ENCODE measurements around the gene HDHD2. TPM values are rescaled to one million over a fixed set of nuclear protein-coding genes. Genes with fewer than 3 reads are reported as not detected.
"Not testable (repeated sequence)": the region's sequence is repeated elsewhere in the genome, so short reads cannot be mapped to it uniquely, and the experiment has no call there.

Gene HDHD2, protein sequence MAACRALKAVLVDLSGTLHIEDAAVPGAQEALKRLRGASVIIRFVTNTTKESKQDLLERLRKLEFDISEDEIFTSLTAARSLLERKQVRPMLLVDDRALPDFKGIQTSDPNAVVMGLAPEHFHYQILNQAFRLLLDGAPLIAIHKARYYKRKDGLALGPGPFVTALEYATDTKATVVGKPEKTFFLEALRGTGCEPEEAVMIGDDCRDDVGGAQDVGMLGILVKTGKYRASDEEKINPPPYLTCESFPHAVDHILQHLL
- total RNA-seq = 10 to 100 TPM; 32.6 to 33.4 TPM

GRCh38 chr18:47150029-47150823, at the start of gene HDHD2:
TSS of gene HDHD2 (minus strand) at chr18:47150500. CDS start at chr18:47136439, 14,061 bp downstream.
- Mint-ChIP-seq H3K4me3 (peak within 1 kb of the TSS; percentile 97), H3K27ac (peak within 1 kb of the TSS; percentile 95), H3K36me3 (peaks cover 8% of the 10 kb centered on the region), H3K9me3 (ENCODE audit: low read depth) (no peaks in the 10 kb centered on the region), H3K27me3 (no peaks in the 10 kb centered on the region), H3K4me1 (peaks cover 29% of the 10 kb centered on the region)
- DNase-seq = peak; percentile 85
- ATAC-seq = peak; percentile 92
- CTCF ChIA-PET = interaction anchor here (0.8 to 1.7 kb wide), 7 partner anchors 14 to 50 kb away, joined by 3 to 5 read pairs (median 3); no protein-coding TSS in a partner anchor

- H3K9me3 Mint-ChIP-seq (ENCODE audit: low read depth); H3K36me3 Mint-ChIP-seq; CTCF ChIA-PET; DNase-seq; H3K4me1 Mint-ChIP-seq; ATAC-seq; H3K4me3 Mint-ChIP-seq; H3K27ac Mint-ChIP-seq: not testable (repeated sequence)
- peaks cover 30% of the 10 kb centered on the region for H3K27me3 Mint-ChIP-seq
Observed at GRCh38 chr18:47195961-47196360, 45.7 kb upstream of the HDHD2 start.

DNA sequence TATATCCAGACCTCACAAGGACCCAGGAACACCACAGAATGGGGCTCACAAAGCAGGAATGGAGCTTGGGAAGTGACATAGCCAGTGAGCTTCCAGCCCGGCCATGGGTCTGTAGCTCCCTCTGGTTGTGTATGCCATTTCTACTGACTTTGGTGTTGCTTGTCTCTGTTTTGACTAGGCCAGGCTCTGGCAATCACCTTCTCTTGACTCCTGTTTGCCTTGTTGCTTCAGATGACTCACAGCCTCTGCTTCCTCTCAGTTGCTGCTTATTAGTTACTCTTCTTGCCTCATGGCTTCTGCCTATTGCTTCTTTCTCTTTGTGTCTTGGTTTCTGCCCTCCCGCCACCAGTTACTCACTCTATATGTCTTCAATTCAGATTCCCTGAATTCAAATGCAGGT, 41.7 kb upstream of the HDHD2 start:
- no peaks in the 10 kb centered on the region for H3K4me1 Mint-ChIP-seq
- CTCF ChIA-PET = interaction anchor here (1.5 kb wide), 1 partner anchor 830 kb away, joined by 3 read pairs; no protein-coding TSS in a partner anchor
- H3K27me3 Mint-ChIP-seq = peaks cover 20% of the 10 kb centered on the region
- H3K36me3 Mint-ChIP-seq = no peaks in the 10 kb centered on the region
- no peak overlapping the region for H3K27ac Mint-ChIP-seq
- DNase-seq = no peak
- no peak overlapping the region for H3K4me3 Mint-ChIP-seq
- H3K9me3 Mint-ChIP-seq (ENCODE audit: low read depth) = no peaks in the 10 kb centered on the region
- no peak for ATAC-seq

GRCh38 chr18:47187721-47188120, 37.4 kb upstream of the HDHD2 start:
- CTCF ChIA-PET = interaction anchor here (1.8 kb wide), 1 partner anchor 17 kb away, joined by 4 read pairs; no protein-coding TSS in a partner anchor
- ATAC-seq (no peak), DNase-seq (no peak)
- no peak overlapping the region for H3K4me3 Mint-ChIP-seq
- H3K27ac Mint-ChIP-seq = no peak overlapping the region
- H3K9me3 Mint-ChIP-seq (ENCODE audit: low read depth) = peaks cover 20% of the 10 kb centered on the region
- no peaks in the 10 kb centered on the region for H3K36me3 Mint-ChIP-seq
- peaks cover 17% of the 10 kb centered on the region for H3K27me3 Mint-ChIP-seq
- H3K4me1 Mint-ChIP-seq = no peaks in the 10 kb centered on the region

DNA sequence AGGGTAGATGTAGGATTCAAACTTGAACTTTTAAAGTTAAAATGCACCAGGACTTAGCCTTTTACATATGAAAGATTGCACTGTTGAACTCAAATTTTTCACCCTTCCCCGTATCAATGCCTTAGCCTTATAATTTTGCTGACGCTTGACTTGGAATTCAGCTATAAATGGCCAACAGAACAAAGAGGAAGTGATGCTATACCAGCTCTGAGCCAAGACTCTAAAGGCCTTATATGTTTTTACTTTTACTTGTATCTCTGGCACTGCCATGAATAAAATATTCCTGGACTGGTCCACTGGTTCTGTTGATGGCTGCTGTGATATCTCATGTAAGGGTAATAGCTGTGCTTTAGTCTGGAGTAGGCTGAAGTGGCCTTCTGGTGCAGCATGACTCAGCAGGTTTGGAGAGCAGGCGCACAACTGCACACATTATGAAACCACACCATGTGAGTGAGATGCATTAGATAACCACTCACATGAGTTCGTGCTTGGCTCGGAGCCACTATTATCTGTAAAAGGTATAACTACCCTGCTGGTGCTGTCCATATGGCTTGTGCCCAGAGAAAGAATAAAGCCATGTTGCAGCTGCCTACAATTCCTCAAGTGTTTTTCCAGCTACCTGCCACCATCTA, 34.2 kb upstream of the HDHD2 start:
- DNase-seq (no peak), ATAC-seq (no peak)
- Mint-ChIP-seq H3K4me1 (no peaks in the 10 kb centered on the region), H3K36me3 (no peaks in the 10 kb centered on the region), H3K4me3 (no peak overlapping the region), H3K27ac (no peak overlapping the region), H3K9me3 (ENCODE audit: low read depth) (peaks cover 20% of the 10 kb centered on the region), H3K27me3 (peaks cover 22% of the 10 kb centered on the region)
- CTCF ChIA-PET = no interaction called here

- CTCF ChIA-PET = not testable (repeated sequence)
Observed at GRCh38 chr18:47182156-47182555, 31.9 kb upstream of the HDHD2 start.

GRCh38 chr18:47180765-47181164, 30.5 kb upstream of the HDHD2 start:
- DNase-seq (no peak), ATAC-seq (no peak)
- Mint-ChIP-seq H3K4me1 (peaks cover 2% of the 10 kb centered on the region), H3K36me3 (no peaks in the 10 kb centered on the region), H3K27ac (no peak overlapping the region), H3K9me3 (ENCODE audit: low read depth) (peaks cover 16% of the 10 kb centered on the region), H3K27me3 (peaks cover 7% of the 10 kb centered on the region), H3K4me3 (no peak overlapping the region)
- CTCF ChIA-PET = no interaction called here

More at GRCh38 chr18:47182156-47182555, 31.9 kb upstream of the HDHD2 start:
- not testable (repeated sequence) for H3K4me3 Mint-ChIP-seq, H3K27ac Mint-ChIP-seq, H3K4me1 Mint-ChIP-seq, DNase-seq, H3K36me3 Mint-ChIP-seq, ATAC-seq
- peaks cover 16% of the 10 kb centered on the region for H3K27me3 Mint-ChIP-seq
- H3K9me3 Mint-ChIP-seq (ENCODE audit: low read depth) = peaks cover 20% of the 10 kb centered on the region

DNA sequence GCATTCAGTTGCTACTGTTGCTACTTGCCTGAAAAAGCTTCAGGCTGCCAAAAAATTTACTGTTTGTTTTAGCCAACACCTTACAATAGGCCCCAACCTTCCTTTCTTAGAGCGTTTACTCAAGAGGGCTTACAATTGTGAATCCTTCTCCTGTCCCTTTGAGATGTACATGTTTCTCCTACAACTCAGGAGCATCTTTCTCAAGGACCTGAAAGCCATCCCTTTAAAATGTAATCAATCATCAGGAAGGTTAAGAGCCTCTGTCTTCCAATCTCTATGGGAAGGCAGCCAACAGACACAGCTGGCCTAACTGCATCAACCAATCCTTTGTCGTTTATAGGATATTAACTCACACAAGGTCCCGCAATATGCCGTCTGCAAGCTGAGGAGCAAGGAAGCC, 29.2 kb upstream of the HDHD2 start:
- Mint-ChIP-seq H3K4me3 (no peak overlapping the region), H3K4me1 (peaks cover 3% of the 10 kb centered on the region), H3K36me3 (peaks cover 2% of the 10 kb centered on the region), H3K27me3 (peaks cover 7% of the 10 kb centered on the region), H3K27ac (no peak overlapping the region), H3K9me3 (ENCODE audit: low read depth) (peaks cover 8% of the 10 kb centered on the region)
- DNase-seq (no peak), ATAC-seq (no peak)
- CTCF ChIA-PET = no interaction called here

- ATAC-seq = peak; percentile 94
- Mint-ChIP-seq H3K9me3 (ENCODE audit: low read depth) (no peaks in the 10 kb centered on the region), H3K27ac (no peak within 1 kb of the TSS), H3K36me3 (peaks cover 2% of the 10 kb centered on the region), H3K4me3 (peak within 1 kb of the TSS; percentile 11), H3K27me3 (peaks cover 4% of the 10 kb centered on the region), H3K4me1 (peaks cover 3% of the 10 kb centered on the region)
- peak; percentile 91 for DNase-seq
- CTCF ChIA-PET = no interaction called here
Observed at GRCh38 chr18:47175898-47176575, 25.7 kb upstream of the HDHD2 start, which contains the start of gene IER3IP1. TSS of gene IER3IP1 (minus strand) at chr18:47176364. CDS start at chr18:47176277, 87 bp downstream.

DNA sequence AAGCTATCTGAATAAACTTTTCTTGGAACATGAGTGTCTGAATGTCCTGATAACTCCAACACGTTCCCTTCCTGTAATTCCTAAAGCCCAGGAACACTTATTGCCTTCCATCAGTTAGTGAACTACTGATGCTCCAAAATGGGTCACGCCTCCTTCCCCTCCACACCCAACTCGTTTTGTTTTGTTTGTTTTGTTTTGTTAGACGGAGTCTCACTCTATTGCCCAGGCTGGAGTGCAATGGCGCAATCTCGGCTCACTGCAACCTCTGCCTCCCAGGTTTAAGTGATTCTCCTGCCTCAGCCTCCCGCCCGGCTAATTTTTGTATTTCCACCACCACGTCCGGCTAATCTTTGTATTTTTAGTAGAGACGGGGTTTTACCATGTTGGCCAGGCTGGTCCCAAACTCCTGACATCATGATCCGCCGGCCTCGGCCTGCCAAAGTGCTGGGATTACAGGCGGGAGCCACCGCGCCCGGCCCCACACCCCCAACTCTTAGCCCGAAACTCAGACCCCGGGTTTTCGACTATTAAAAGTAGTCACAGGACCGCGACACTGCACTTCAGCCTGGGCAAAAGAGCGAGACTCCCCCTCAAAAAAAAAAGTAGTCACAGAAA, 25.1 kb upstream of the HDHD2 start:
- Mint-ChIP-seq H3K4me3 (no peak overlapping the region), H3K36me3 (peaks cover 2% of the 10 kb centered on the region), H3K27ac (no peak overlapping the region), H3K27me3 (peaks cover under 1% of the 10 kb centered on the region), H3K4me1 (peaks cover 3% of the 10 kb centered on the region), H3K9me3 (ENCODE audit: low read depth) (no peaks in the 10 kb centered on the region)
- CTCF ChIA-PET = no interaction called here
- ATAC-seq = peak; percentile 13
- DNase-seq = no peak

DNA sequence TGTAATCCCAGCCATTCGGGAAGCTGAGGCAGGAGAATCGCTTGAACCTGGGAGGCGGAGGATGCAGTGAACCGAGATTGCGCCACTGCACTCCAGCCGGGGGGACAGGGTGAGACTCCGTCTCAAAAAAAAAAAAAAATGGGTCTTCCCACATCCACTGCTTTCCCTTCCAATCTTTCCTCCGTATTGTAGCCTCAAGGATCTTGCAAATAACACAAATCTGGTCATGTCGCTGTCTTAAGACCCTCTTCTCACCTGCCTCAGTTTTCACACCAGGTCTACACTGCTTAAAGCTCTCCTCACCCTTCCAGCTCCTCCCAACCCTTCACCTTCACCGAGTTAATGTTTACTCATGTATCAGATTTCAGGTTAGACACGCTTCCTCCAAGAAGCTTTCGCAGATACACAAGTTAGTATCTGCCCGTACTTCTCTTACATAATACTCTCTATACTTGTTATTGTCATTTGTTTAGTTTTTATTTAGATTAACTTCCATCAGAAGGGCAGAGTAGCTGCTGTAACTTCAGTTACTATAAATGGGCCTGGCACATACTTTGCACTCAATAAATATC, 24.3 kb upstream of the HDHD2 start:
- peaks cover 3% of the 10 kb centered on the region for H3K36me3 Mint-ChIP-seq
- H3K27ac Mint-ChIP-seq = no peak overlapping the region
- H3K9me3 Mint-ChIP-seq (ENCODE audit: low read depth) = no peaks in the 10 kb centered on the region
- CTCF ChIA-PET = no interaction called here
- DNase-seq (no peak), ATAC-seq (no peak)
- no peaks in the 10 kb centered on the region for H3K27me3 Mint-ChIP-seq
- H3K4me3 Mint-ChIP-seq = no peak overlapping the region
- H3K4me1 Mint-ChIP-seq = peaks cover 5% of the 10 kb centered on the region

DNA sequence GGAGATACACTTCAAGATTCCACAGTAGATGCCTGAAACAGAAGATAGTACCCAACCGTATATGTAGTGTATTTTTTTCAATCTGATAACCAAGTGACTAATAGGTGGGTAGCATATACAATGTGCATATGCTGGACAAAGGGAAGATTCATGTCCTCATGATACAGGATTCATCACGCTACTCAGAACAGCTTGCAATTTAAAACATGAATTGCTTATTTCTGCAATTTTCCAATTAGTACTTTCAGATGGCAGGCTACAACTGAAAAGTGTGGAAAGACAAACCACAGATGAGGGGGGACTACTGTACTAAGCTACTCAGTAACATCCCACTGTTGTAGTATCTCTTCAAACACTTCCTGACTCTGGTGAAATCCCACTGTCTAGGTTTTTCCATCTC, 22.2 kb upstream of the HDHD2 start:
- H3K27ac Mint-ChIP-seq = no peak overlapping the region
- peaks cover 15% of the 10 kb centered on the region for H3K4me1 Mint-ChIP-seq
- H3K36me3 Mint-ChIP-seq = peaks cover 6% of the 10 kb centered on the region
- H3K9me3 Mint-ChIP-seq (ENCODE audit: low read depth) = no peaks in the 10 kb centered on the region
- DNase-seq (no peak), ATAC-seq (no peak)
- H3K4me3 Mint-ChIP-seq = no peak overlapping the region
- CTCF ChIA-PET = no interaction called here
- H3K27me3 Mint-ChIP-seq = no peaks in the 10 kb centered on the region
